Thyroid gland (tissue), 4 donors: ENCODE results near the gene MGLL.

Experiments used
- POLR2A ChIP-seq, 2 donors: fragments of 450-650 bp; IDR thresholded peaks; one replicate each; pipeline ENCODE4 v1.6.1; 2017; ENCODE audit warnings: antibody characterized with exemption in 2 of 2, mild to moderate bottlenecking in 2 of 2, moderate library complexity in 1 of 2
- TF ChIP-seq, protein P1 (sequence below), 6 experiments: fragments of 200-600 bp in 3 of 6; fragments of 450-650 bp in 3 of 6; sonication (generic) in 3 of 6; IDR thresholded peaks; one replicate each; pipeline ENCODE4 v1.5.1; 2016 to 2019; ENCODE audit warnings: antibody characterized with exemption in 6 of 6, mild to moderate bottlenecking in 2 of 6, inconsistent platforms in 1 of 6, moderate library complexity in 1 of 6

GRCh38 chr3:127702151-127702578 is 120.2 kb downstream of the MGLL start:
- TF ChIP-seq, protein P1, sequence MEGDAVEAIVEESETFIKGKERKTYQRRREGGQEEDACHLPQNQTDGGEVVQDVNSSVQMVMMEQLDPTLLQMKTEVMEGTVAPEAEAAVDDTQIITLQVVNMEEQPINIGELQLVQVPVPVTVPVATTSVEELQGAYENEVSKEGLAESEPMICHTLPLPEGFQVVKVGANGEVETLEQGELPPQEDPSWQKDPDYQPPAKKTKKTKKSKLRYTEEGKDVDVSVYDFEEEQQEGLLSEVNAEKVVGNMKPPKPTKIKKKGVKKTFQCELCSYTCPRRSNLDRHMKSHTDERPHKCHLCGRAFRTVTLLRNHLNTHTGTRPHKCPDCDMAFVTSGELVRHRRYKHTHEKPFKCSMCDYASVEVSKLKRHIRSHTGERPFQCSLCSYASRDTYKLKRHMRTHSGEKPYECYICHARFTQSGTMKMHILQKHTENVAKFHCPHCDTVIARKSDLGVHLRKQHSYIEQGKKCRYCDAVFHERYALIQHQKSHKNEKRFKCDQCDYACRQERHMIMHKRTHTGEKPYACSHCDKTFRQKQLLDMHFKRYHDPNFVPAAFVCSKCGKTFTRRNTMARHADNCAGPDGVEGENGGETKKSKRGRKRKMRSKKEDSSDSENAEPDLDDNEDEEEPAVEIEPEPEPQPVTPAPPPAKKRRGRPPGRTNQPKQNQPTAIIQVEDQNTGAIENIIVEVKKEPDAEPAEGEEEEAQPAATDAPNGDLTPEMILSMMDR (IDR thresholded peaks at IDR 0.05) = no peak
- no peak for TF ChIP-seq POLR2A (IDR thresholded peaks at IDR 0.05)
